ENCODE results near the gene KY. TPM values are rescaled to one million over a fixed set of nuclear protein-coding genes. Genes with fewer than 3 reads are reported as not detected.

Gene KY
- total and polyA plus RNA-seq, 9 of the 15 experiments (the other 6 are each of a cell fraction or from before 2014, with no cell fraction given), result not detected

GRCh38 chr3:134680796-134681521, 30.1 kb upstream of the KY start (continued):
- TF ChIP-seq ZNF655 (CRISPR knock-in tag; IDR thresholded peaks at IDR 0.05), result no peak
- TF ChIP-seq GTF2A2 (tag; IDR thresholded peaks at IDR 0.05), result no peak
- TF ChIP-seq SIX5 (IDR thresholded peaks at IDR 0.05; ENCODE audit: borderline replicate concordance in 1 of 2, insufficient read depth in 1 of 2, low read depth in 1 of 2, low read length in 2 of 2), result no peak
- no peak for TF ChIP-seq ZNF184 (CRISPR knock-in tag; IDR thresholded peaks at IDR 0.05)
- no peak for TF ChIP-seq SMAD2 (IDR thresholded peaks at IDR 0.05; ENCODE audit: low read depth, low read length)
- no peak for TF ChIP-seq CREBBP (IDR thresholded peaks at IDR 0.05; ENCODE audit: low read depth, low read length)
- TF ChIP-seq PPARD (CRISPR knock-in tag; IDR thresholded peaks at IDR 0.05), result no peak
- no peak for TF ChIP-seq HDAC3 (IDR thresholded peaks at IDR 0.05; ENCODE audit: borderline replicate concordance, partially characterized antibody)
- TF ChIP-seq HDAC6 (IDR thresholded peaks at IDR 0.05; ENCODE audit: low read depth, low read length), result no peak
- no peak for TF ChIP-seq SMAD1 (IDR thresholded peaks at IDR 0.05; ENCODE audit: low read depth, low read length, partially characterized antibody)
- TF ChIP-seq, protein P1, sequence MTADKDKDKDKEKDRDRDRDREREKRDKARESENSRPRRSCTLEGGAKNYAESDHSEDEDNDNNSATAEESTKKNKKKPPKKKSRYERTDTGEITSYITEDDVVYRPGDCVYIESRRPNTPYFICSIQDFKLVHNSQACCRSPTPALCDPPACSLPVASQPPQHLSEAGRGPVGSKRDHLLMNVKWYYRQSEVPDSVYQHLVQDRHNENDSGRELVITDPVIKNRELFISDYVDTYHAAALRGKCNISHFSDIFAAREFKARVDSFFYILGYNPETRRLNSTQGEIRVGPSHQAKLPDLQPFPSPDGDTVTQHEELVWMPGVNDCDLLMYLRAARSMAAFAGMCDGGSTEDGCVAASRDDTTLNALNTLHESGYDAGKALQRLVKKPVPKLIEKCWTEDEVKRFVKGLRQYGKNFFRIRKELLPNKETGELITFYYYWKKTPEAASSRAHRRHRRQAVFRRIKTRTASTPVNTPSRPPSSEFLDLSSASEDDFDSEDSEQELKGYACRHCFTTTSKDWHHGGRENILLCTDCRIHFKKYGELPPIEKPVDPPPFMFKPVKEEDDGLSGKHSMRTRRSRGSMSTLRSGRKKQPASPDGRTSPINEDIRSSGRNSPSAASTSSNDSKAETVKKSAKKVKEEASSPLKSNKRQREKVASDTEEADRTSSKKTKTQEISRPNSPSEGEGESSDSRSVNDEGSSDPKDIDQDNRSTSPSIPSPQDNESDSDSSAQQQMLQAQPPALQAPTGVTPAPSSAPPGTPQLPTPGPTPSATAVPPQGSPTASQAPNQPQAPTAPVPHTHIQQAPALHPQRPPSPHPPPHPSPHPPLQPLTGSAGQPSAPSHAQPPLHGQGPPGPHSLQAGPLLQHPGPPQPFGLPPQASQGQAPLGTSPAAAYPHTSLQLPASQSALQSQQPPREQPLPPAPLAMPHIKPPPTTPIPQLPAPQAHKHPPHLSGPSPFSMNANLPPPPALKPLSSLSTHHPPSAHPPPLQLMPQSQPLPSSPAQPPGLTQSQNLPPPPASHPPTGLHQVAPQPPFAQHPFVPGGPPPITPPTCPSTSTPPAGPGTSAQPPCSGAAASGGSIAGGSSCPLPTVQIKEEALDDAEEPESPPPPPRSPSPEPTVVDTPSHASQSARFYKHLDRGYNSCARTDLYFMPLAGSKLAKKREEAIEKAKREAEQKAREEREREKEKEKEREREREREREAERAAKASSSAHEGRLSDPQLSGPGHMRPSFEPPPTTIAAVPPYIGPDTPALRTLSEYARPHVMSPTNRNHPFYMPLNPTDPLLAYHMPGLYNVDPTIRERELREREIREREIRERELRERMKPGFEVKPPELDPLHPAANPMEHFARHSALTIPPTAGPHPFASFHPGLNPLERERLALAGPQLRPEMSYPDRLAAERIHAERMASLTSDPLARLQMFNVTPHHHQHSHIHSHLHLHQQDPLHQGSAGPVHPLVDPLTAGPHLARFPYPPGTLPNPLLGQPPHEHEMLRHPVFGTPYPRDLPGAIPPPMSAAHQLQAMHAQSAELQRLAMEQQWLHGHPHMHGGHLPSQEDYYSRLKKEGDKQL (CRISPR knock-in tag; IDR thresholded peaks at IDR 0.05; ENCODE audit: borderline replicate concordance), result no peak
- no peak for TF ChIP-seq ATF3 (IDR thresholded peaks at IDR 0.05)
- no peak for TF ChIP-seq ATF3 (CRISPR knock-in tag; conservative IDR thresholded peaks at IDR 0.05)
- TF ChIP-seq SREBF2 (CRISPR knock-in tag; IDR thresholded peaks at IDR 0.05), result no peak
- no peak for TF ChIP-seq FOS (IDR thresholded peaks at IDR 0.05; ENCODE audit: extremely low read depth, insufficient read length)

All from K562 (cell line).